HepG2 (cell line): ENCODE measurements around the gene FNDC3B. TPM values are rescaled to one million over a fixed set of nuclear protein-coding genes. Genes with fewer than 3 reads are reported as not detected.

ENCODE experiments used
- ESRRA ChIP-seq: sonication (generic); formaldehyde crosslinking; IDR thresholded peaks from 2 replicates; pipeline ENCODE4 v1.5.1; 2020; ENCODE audit warnings: mild to moderate bottlenecking, low read depth, missing genetic modification reagents
- ETV5 ChIP-seq: IDR thresholded peaks from 2 replicates; pipeline ENCODE4 v1.6.1; 2018; ENCODE audit warnings: missing biosample characterization, missing genetic modification reagents, inconsistent platforms, borderline replicate concordance
- FOXO1 ChIP-seq: sonication (generic); formaldehyde crosslinking; IDR thresholded peaks from 2 replicates; pipeline ENCODE4 v1.4.0; 2020; ENCODE audit warnings: missing genetic modification reagents
- HOMEZ ChIP-seq: IDR thresholded peaks from 2 replicates; pipeline ENCODE4 v1.6.1; 2016; ENCODE audit warnings: low read depth
- MTF1 ChIP-seq: sonication (generic); formaldehyde crosslinking; IDR thresholded peaks from 2 replicates; pipeline ENCODE4 v1.5.0; 2020; ENCODE audit warnings: missing genetic modification reagents
- NCOA2 ChIP-seq: sonication (generic); formaldehyde crosslinking; IDR thresholded peaks from 2 replicates; pipeline ENCODE4 v1.8.0; 2022; ENCODE audit warnings: inconsistent platforms
- NR2F6 ChIP-seq, 2 experiments: IDR thresholded peaks; 2 replicates each; pipeline ENCODE4 v1.6.1; 2016; ENCODE audit warnings: antibody characterized with exemption in 1 of 2, mild to moderate bottlenecking in 1 of 2
- PHF5A ChIP-seq: IDR thresholded peaks from one replicate; pipeline ENCODE4 v1.6.1; 2018; ENCODE audit warnings: low read depth, missing genetic modification reagents; ENCODE audit not compliant: unreplicated experiment
- POGZ ChIP-seq: sonication (generic); formaldehyde crosslinking; IDR thresholded peaks from 2 replicates; pipeline ENCODE4 v1.4.0; 2020; ENCODE audit warnings: mild to moderate bottlenecking, missing genetic modification reagents
- RAD51 ChIP-seq: fragments of 450-650 bp; IDR thresholded peaks from 2 replicates; pipeline ENCODE4 v1.6.1; 2016; ENCODE audit warnings: borderline replicate concordance
- SAP130 ChIP-seq: IDR thresholded peaks from 2 replicates; pipeline ENCODE4 v1.6.1; 2016; ENCODE audit warnings: low read depth
- SIX1 ChIP-seq: sonication (generic); formaldehyde crosslinking; IDR thresholded peaks from 2 replicates; pipeline ENCODE4 v1.4.0; 2020; ENCODE audit warnings: missing genetic modification reagents, borderline replicate concordance
- SKI ChIP-seq: fragments of 450-650 bp; IDR thresholded peaks from one replicate; pipeline ENCODE4 v1.6.1; 2018; ENCODE audit warnings: mild to moderate bottlenecking; ENCODE audit not compliant: partially characterized antibody
- TP53 ChIP-seq: sonication (generic); formaldehyde crosslinking; conservative IDR thresholded peaks from 2 replicates; pipeline ENCODE4 v1.4.0; 2020; ENCODE audit warnings: missing genetic modification reagents
- U2AF1 ChIP-seq: fragments of 200-400 bp; formaldehyde crosslinking; optimal IDR thresholded peaks from 2 replicates; pipeline ENCODE3; 2017; ENCODE audit warnings: mild to moderate bottlenecking, low read depth, low read length
- ZBTB21 ChIP-seq: sonication (generic); formaldehyde crosslinking; IDR thresholded peaks from 2 replicates; pipeline ENCODE4 v1.4.0; 2020; ENCODE audit warnings: missing genetic modification reagents
- ZBTB8A ChIP-seq: sonication (generic); formaldehyde crosslinking; IDR thresholded peaks from 2 replicates; pipeline ENCODE4 v1.4.0; 2020; ENCODE audit warnings: mild to moderate bottlenecking, low read depth, missing genetic modification reagents, borderline replicate concordance
- ZNF383 ChIP-seq: sonication (generic); formaldehyde crosslinking; IDR thresholded peaks from 2 replicates; pipeline ENCODE4 v1.4.0; 2020; ENCODE audit warnings: missing genetic modification reagents, mild to moderate bottlenecking, borderline replicate concordance
- polyA plus RNA-seq, 8 experiments: library from polyadenylated mRNA; depleted of rRNA in 3 of 8; stranded (reverse) in 7 of 8; unstranded in 1 of 8; fragments of >200 nt; fragmentation: Illumina TruSeq in 4 of 8; extraction: Trizol in 4 of 8; gene quantifications; 2 replicates each; pipeline versions ENCODE4 v1.2.1 to v1.2.3, GENCODE V29; 2011 to 2016; ENCODE audit warnings: low read depth in 4 of 8, missing spikeins in 1 of 8, mixed read lengths in 1 of 8; ENCODE audit not compliant: insufficient read depth in 1 of 8
- total RNA-seq, 5 experiments: library from RNA; depleted of rRNA; stranded (reverse); fragments of >200 nt; fragmentation: Illumina TruSeq; extraction: Trizol; gene quantifications; 2 replicates each; pipeline ENCODE4 v1.2.3, GENCODE V29; 2016; ENCODE audit warnings: low read depth in 1 of 5
- TF ChIP-seq, protein P1 (sequence below): sonication (generic); formaldehyde crosslinking; IDR thresholded peaks from 2 replicates; pipeline ENCODE4 v1.4.0; 2020; ENCODE audit warnings: missing genetic modification reagents, borderline replicate concordance
- TF ChIP-seq, protein P2 (sequence below): sonication (generic); formaldehyde crosslinking; IDR thresholded peaks from 2 replicates; pipeline ENCODE4 v1.4.0; 2020; ENCODE audit warnings: missing genetic modification reagents
- TF ChIP-seq, protein P3 (sequence below): sonication (generic); formaldehyde crosslinking; IDR thresholded peaks from 2 replicates; pipeline ENCODE4 v1.5.0; 2020; ENCODE audit warnings: mild to moderate bottlenecking, missing genetic modification reagents

FNDC3B gene
- total and polyA plus RNA-seq, 2 of the 13 experiments (the other 11 are each of a cell fraction or from before 2014, with no cell fraction given) = 74.8 to 103 TPM

GRCh38 chr3:172101107-172101506, 61.7 kb downstream of the FNDC3B start (continued):
- peak; percentile 73 for TF ChIP-seq HOMEZ (CRISPR knock-in tag)
- TF ChIP-seq SIX1 = peak; percentile 89; the same call in 1 of the 2 replicates
- TF ChIP-seq ZNF383 (CRISPR knock-in tag) = no peak
- TF ChIP-seq NR2F6 (IDR thresholded peaks at IDR 0.05) = peak; percentile 84
- TF ChIP-seq NR2F6 (CRISPR knock-in tag; IDR thresholded peaks at IDR 0.05) = peak; percentile 76
- TF ChIP-seq PHF5A (CRISPR knock-in tag) = no peak
- peak; percentile 97 for TF ChIP-seq NCOA2 (CRISPR knock-in tag)
- TF ChIP-seq SKI = no peak
- peak; percentile 48; the same call in 1 of the 2 replicates for TF ChIP-seq POGZ (CRISPR knock-in tag)
- no peak for TF ChIP-seq U2AF1
- TF ChIP-seq, protein P1, sequence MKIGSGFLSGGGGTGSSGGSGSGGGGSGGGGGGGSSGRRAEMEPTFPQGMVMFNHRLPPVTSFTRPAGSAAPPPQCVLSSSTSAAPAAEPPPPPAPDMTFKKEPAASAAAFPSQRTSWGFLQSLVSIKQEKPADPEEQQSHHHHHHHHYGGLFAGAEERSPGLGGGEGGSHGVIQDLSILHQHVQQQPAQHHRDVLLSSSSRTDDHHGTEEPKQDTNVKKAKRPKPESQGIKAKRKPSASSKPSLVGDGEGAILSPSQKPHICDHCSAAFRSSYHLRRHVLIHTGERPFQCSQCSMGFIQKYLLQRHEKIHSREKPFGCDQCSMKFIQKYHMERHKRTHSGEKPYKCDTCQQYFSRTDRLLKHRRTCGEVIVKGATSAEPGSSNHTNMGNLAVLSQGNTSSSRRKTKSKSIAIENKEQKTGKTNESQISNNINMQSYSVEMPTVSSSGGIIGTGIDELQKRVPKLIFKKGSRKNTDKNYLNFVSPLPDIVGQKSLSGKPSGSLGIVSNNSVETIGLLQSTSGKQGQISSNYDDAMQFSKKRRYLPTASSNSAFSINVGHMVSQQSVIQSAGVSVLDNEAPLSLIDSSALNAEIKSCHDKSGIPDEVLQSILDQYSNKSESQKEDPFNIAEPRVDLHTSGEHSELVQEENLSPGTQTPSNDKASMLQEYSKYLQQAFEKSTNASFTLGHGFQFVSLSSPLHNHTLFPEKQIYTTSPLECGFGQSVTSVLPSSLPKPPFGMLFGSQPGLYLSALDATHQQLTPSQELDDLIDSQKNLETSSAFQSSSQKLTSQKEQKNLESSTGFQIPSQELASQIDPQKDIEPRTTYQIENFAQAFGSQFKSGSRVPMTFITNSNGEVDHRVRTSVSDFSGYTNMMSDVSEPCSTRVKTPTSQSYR (CRISPR knock-in tag) = peak; percentile 66; the same call in 1 of the 2 replicates
- TF ChIP-seq ZBTB8A (CRISPR knock-in tag) = no peak
- TF ChIP-seq TP53 (CRISPR knock-in tag) = no peak
- peak; percentile 92 for TF ChIP-seq SAP130 (CRISPR knock-in tag)
- TF ChIP-seq, protein P2, sequence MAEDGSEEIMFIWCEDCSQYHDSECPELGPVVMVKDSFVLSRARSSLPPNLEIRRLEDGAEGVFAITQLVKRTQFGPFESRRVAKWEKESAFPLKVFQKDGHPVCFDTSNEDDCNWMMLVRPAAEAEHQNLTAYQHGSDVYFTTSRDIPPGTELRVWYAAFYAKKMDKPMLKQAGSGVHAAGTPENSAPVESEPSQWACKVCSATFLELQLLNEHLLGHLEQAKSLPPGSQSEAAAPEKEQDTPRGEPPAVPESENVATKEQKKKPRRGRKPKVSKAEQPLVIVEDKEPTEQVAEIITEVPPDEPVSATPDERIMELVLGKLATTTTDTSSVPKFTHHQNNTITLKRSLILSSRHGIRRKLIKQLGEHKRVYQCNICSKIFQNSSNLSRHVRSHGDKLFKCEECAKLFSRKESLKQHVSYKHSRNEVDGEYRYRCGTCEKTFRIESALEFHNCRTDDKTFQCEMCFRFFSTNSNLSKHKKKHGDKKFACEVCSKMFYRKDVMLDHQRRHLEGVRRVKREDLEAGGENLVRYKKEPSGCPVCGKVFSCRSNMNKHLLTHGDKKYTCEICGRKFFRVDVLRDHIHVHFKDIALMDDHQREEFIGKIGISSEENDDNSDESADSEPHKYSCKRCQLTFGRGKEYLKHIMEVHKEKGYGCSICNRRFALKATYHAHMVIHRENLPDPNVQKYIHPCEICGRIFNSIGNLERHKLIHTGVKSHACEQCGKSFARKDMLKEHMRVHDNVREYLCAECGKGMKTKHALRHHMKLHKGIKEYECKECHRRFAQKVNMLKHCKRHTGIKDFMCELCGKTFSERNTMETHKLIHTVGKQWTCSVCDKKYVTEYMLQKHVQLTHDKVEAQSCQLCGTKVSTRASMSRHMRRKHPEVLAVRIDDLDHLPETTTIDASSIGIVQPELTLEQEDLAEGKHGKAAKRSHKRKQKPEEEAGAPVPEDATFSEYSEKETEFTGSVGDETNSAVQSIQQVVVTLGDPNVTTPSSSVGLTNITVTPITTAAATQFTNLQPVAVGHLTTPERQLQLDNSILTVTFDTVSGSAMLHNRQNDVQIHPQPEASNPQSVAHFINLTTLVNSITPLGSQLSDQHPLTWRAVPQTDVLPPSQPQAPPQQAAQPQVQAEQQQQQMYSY (CRISPR knock-in tag) = no peak
- no peak for TF ChIP-seq RAD51
- TF ChIP-seq MTF1 (CRISPR knock-in tag) = no peak
- peak; percentile 83 for TF ChIP-seq FOXO1 (CRISPR knock-in tag)
- TF ChIP-seq ZBTB21 (CRISPR knock-in tag) = peak; percentile 69; the same call in 1 of the 2 replicates
- TF ChIP-seq ESRRA (CRISPR knock-in tag) = peak; percentile 23; the same call in 1 of the 2 replicates
- peak; percentile 34; the same call in 1 of the 2 replicates for TF ChIP-seq ETV5 (CRISPR knock-in tag)
- TF ChIP-seq, protein P3, sequence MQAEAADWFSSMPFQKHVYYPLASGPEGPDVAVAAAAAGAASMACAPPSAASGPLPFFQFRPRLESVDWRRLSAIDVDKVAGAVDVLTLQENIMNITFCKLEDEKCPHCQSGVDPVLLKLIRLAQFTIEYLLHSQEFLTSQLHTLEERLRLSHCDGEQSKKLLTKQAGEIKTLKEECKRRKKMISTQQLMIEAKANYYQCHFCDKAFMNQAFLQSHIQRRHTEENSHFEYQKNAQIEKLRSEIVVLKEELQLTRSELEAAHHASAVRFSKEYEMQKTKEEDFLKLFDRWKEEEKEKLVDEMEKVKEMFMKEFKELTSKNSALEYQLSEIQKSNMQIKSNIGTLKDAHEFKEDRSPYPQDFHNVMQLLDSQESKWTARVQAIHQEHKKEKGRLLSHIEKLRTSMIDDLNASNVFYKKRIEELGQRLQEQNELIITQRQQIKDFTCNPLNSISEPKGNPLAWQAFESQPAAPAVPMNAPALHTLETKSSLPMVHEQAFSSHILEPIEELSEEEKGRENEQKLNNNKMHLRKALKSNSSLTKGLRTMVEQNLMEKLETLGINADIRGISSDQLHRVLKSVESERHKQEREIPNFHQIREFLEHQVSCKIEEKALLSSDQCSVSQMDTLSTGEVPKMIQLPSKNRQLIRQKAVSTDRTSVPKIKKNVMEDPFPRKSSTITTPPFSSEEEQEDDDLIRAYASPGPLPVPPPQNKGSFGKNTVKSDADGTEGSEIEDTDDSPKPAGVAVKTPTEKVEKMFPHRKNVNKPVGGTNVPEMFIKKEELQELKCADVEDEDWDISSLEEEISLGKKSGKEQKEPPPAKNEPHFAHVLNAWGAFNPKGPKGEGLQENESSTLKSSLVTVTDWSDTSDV (CRISPR knock-in tag) = no peak
